ENCODE data around the gene TOR1AIP2.
A peak's percentile ranks its signal among the peaks of the same experiment; 100 is the strongest.

Gene TOR1AIP2

DNA sequence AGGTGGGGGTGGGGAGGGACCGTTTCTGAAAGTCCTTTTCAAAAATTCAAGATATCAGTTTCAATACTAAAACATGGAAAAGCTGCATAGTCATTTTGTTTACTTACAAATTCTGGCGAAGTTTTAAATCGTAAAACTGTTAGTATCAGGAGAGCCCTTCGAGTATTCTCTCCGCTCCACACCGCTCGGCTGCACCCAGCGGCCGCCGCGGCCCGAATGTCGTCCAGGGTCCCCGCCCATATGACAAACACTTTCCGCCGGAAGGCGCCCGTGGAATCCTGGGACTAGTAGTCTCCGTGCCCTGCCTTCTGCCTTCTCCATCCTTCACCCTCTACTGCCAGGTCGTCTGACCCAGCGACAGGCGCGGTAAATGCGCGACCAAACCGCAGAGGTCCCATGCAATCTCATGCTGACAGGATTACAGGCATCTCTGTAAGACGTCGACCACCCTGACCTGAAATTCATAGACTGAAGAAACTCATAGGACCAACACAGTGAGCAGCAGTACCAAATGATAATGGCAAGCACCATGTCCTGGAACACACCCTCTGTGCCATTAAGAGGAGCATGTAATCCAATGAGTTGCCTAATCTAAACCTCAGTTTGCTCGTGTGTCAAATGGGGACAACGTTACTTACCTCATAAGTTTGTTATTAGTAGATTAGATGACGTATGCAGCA is at the start of gene TOR1AIP2:
Gene TOR1AIP2, minus strand, starts transcription at position 218 of the 680 bp plus-strand sequence. CDS start 25,138 bp downstream, outside the sequence.
- peak; percentile 92 for DNase-seq

DNA sequence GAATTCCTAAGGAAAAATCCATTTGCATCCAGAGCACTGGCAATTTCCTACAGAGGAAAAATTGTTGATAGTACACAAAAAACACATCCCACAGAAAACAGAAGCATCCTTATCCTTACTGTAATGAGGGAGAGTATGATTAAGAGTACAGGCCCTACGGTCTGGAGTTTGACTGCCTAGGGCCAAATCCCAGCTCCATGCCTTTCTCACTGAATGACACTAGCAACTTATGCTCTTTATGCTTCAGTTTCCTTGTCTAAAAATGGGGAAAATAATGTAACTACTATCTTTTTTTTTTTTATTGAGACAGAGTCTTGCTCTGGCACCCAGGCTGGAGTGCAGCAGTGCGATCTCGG is 49.2 kb upstream of the TOR1AIP2 start:
- DNase-seq: no peak

DNA sequence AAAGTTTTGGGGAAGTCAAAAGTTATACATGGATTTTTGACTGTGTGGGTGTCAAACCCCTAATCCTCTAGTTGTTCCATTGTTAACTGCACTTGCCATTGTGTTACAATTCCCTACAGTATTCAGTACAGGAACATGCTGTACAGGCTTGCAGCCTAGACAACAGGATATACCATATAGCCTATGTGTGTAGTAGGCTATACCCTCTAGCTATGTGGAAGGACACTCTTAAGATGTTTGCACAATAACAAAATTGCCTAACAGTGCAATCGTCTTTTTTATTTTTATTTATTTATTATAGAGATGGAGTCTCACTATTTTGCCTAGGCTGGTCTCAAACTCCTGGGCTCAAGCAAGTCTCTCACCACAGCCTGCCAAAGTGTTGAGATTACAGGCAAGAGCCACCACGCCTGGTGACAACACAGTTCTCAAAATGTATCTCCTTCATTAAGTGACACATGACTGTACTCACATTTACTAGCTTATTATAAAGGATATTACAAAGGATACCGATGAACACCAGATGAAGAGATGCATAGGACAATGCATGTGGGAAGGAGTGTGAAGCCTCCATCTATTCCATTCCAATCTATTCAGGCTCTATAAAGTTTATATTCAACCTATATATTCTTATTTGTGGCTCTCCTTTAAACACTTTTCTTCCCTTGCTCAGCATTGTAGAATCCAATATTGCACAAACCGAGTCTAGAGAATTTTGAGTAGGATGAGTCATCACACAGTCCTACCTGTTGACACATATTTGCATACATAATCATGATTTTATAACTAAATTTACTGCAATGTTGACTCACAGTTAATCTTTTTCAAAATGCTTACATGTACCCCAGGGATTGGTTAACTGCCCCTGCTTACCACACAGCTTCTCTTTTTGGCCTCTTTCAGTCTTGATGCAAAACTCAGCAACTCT is 48.6 kb upstream of the TOR1AIP2 start:
- no peak for DNase-seq

DNA sequence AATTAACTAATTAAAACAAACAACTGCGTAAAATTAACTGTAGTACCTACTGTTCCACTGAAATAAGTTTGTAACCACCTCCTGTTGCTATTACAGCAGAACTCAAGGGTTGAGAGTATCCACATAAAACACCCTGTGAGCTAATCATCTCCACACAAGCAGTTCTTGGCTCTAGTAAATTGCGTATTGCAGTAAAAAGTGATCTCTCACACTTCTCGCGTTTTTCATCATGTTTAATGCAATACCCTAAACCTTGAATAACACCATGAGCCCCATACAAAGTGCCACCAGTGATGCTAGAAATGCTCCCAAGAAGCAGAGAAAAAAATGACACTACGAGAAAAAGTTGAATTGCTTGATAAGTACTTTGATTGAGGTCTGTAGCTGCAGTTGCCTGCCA is 47.7 kb upstream of the TOR1AIP2 start:
- no peak for DNase-seq

GRCh38 chr1:179924268-179924667 is 46.7 kb upstream of the TOR1AIP2 start:
- DNase-seq: no peak

- no peak for DNase-seq
These were observed 45.4 kb upstream of the TOR1AIP2 start for GRCh38 chr1:179923029-179923428.

DNA sequence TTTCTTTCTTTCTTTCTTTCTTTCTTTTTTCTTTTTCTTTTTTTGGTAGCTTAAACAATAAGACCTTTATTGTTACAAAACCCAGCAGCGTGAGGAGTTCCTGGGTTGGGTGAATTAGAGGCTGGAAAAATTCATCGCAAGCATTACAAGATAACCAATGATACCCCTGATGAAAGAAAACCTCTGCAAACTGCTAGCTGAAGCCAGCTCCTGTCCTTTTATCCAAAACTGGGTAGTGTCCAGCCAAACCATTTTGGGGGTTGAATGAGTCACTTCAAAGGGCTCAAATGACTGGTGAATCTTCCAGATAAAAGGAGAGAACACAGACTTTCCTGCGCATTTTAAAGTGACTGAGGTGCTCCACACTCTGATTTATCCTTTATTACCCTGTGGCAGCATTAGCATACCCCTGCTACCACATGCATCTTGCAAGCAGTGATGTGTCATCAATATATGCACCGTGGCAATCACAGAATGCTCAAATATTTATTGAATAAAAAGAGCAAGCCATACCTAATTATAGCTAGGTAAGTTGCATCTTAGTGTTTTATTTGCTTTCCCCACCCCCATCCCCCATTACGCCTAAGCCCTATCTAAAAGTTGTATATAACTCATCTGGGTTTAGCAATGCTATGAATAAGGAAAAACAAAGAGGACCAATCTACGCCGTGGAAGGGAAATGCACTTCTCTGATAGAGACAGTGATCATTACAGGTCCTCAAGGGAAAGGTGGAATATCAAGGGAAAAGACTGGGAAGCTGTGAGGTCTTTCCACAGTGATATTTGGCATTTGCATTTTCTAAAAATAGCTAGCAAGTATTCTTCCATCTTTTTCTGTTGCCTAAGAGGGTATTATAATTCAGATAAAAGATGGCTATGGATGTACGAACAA is 44.6 kb upstream of the TOR1AIP2 start:
- no peak for DNase-seq

- no peak for DNase-seq
These were observed 43.9 kb upstream of the TOR1AIP2 start for GRCh38 chr1:179921472-179921871.

DNA sequence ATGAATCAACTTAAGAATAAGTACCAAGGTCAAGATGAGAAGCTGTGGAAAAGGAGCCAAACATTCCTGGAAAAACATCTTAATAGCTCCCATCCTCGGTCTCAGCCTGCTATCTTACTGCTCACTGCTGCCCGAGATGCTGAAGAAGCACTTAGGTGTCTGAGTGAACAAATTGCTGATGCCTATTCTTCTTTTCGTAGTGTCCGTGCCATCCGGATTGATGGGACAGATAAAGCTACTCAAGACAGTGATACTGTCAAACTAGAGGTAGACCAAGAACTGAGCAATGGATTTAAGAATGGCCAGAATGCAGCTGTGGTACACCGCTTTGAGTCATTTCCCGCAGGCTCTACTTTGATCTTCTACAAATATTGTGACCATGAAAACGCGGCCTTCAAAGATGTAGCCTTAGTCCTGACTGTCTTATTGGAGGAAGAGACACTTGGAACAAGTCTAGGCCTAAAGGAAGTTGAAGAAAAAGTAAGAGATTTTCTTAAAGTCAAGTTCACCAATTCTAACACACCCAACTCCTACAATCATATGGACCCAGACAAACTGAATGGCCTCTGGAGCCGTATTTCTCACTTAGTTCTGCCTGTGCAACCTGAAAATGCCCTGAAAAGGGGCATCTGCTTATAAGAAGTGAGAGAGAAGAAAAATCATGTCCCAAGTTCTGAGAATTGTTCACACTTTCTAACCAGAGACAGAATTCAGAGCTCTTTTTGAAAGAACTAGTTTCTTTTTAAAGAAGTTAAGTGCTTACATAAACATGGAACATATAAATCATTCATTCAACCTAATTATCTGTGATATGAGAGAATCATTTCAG is 40.2 kb upstream of the TOR1AIP2 start:
- DNase-seq: no peak

- DNase-seq: no peak
These were observed 34.2 kb upstream of the TOR1AIP2 start for GRCh38 chr1:179911812-179912211.

DNA sequence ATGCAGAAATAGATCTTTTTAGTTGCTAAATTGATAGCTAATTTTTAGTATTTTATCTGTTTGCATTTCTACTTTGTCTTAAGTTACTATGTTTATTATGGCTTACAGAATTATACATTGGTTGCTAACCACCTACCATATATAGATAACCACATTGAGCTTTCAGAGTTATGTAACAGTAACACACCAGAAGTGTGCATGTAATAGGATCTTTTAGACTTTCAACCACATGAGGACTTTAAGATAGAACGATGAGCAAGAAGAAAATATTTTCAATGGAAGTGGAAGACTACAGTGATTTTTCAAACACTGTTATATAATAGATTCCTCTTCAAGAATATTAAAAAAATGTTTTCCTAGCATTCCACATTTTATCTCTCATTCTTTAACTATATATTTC is 33.3 kb upstream of the TOR1AIP2 start:
- DNase-seq: no peak

DNA sequence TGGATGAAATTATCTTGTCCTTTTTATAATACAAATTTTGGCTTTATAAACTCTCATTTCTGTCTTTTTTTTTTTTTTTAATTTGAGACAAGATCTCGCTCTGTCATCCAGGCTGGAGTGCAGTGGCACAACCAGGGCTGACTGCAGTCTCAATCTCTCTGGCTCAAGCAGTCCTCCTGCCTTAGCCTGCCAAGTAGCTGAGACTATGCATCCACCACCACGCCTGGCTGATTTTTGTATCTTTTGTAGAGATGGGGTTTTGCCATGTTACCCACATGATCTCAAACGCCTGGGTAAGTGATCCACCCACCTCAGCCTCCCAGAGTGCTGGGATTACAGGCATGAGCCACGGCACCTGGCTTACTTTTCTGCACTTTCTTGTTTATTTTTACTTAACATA is 12.0 kb upstream of the TOR1AIP2 start:
- no peak for DNase-seq

DNA sequence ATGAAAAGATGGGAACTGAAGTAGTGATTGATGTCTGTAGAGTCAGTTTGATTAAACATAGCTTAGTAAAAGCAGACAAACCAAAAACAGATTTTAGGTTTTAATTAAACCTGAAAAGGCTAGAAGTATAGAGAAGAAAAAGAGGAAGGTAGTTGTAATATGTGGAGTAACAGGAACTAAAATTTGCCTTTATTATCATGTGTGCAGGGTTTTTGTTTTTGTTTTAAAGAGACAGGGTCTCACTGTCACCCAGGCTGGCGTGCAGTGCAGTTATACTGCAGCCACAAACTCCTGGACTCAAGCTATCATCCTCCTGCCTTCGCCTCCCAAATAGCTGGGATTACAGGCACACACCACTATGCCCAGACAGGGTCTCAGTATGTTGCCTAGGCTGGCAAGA is 10.5 kb upstream of the TOR1AIP2 start:
- no peak for DNase-seq

DNA sequence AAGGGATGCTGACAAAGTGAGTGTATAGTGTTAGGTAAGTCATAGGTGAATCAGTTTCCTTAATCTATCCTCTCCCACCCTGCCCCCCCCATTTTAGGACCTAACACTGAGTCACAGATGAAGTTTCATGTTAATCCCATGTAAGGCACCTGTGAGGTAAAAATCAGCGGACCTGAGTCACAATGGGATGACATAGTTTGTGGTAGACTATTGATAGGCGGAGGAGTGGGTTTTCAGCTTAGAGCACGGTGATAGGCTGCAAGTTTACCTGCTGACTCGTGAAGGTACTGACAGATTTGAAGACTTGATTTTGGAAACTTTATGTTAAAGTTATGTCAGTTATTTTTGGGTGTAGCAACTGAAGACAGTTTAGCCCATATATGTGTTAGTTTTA is 6.1 kb upstream of the TOR1AIP2 start:
- DNase-seq: no peak

GRCh38 chr1:179883040-179883744 is 5.6 kb upstream of the TOR1AIP2 start:
- DNase-seq: peak; percentile 21

DNA sequence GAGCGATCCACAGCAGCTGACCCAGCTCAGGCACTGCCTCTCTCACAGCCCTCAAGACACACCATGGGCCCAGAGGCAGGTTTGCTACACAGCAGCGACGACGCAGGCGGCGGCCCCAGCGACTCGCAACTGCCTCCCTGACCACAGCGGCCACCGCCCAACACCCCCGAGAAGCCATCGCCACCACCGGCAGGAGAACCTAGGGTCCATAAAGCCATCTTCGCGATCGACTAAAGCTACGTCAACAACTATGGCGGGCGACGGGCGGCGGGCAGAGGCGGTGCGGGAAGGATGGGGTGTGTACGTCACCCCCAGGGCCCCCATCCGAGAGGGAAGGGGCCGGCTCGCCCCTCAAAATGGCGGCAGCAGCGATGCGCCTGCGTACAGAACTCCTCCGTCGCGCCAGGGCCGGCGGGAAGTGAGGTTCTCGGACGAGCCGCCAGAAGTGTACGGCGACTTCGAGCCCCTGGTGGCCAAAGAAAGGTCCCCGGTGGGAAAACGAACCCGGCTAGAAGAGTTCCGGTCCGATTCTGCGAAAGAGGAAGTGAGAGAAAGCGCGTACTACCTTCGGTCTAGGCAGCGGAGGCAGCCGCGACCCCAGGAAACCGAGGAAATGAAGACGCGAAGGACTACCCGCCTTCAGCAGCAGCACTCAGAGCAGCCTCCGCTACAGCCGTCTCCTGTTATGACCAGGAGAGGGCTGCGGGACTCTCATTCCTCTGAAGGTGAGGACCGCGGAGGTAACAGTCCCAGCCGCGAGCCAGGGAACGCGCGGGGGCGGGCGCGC is 4.8 kb upstream of the TOR1AIP2 start, which contains the start of gene TOR1AIP1:
Gene TOR1AIP1, plus strand, starts transcription at position 33 of the 787 bp plus-strand sequence. Its CDS starts 218 bp downstream, at position 251.
- peak; percentile 98 for DNase-seq

DNA sequence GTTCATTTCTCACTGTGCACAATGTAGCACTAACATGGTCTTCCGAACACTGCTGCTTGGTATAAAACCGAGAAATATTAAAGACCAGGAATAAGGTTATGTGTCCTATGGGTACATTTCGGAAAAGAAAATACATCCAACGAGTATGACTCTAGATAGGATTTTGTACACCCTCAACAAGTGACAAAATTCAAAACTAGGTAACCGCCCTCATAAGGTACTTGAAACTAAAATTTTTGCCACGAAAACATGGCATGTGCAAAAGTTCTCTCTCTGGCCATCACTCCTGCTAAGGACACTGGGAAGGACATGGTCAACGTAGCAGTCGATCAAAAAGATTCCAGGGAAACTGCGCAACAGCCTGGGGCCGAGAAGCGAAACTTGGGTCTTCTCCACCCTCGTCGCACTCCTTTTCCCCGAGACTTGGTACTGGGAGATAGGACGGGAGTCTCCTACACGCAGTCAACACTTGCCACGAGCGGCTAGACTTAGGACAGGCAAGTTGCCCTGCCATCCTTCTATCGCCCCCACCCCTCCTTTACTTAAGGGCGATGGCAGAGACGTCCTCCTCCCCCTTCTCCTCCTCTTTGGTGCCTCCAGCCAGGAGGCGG is 4.1 kb upstream of the TOR1AIP2 start:
- no peak for DNase-seq

- DNase-seq: no peak
These were observed 2.2 kb upstream of the TOR1AIP2 start for GRCh38 chr1:179879797-179880196.

GRCh38 chr1:179876300-179876715 is 1.3 kb downstream of the TOR1AIP2 start:
- DNase-seq: no peak
